Neural progenitor cell (in vitro differentiated cells): Measurements from ENCODE around the gene MMP11.

ENCODE experiments used
- CTCF ChIP-seq: fragments of 200-600 bp; sonication (generic); IDR thresholded peaks from 2 replicates; pipeline ENCODE4 v1.5.1; 2017; ENCODE audit warnings: antibody characterized with exemption, mild to moderate bottlenecking
- EZH2 ChIP-seq: fragments of 200-600 bp; sonication (generic); IDR thresholded peaks from 2 replicates; pipeline ENCODE4 v1.6.1; 2017; ENCODE audit warnings: antibody characterized with exemption, mild to moderate bottlenecking, moderate library complexity
- EZH2phosphoT487 ChIP-seq: fragments of 200-600 bp; sonication (generic); IDR thresholded peaks from 2 replicates; pipeline ENCODE4 v1.6.1; 2017; ENCODE audit warnings: antibody characterized with exemption

GRCh38 chr22:23767303-23767672 lies 5.4 kb upstream of the MMP11 start:
- TF ChIP-seq CTCF: no peak
- TF ChIP-seq EZH2: no peak
- TF ChIP-seq EZH2phosphoT487: no peak
